GM12801 (cell line): ENCODE results near the gene NT5C1A.

Source experiments
- CTCF ChIP-seq: IDR thresholded peaks from one replicate; pipeline ENCODE4 v1.5.1; 2011; ENCODE audit warnings: control low read depth; ENCODE audit not compliant: insufficient read length; ENCODE audit errors: extremely low read depth

NT5C1A gene

DNA sequence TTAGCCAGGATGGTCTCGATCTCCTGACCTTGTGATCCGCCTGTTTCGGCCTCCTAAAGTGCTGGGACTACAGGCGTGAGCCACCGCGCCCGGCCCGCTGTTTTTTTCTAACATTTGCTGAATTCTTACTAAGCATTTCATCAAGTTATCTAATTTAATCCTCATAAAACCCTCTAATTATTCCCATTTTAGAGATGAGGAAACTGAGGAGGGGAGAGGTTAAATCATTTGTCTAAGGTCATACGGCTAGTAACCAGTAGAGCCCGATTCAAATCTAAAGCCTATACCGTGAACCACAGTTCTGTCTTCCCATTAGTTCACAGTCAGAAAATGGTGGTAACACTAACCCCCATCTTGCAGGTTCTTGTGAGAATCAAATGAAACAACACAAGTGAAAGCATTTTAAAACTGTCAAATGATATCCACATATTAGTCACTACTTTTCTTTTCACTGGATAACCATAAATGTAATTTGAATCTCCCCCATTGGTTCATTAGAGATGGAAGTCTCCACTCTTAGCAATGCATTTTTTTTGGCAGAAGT is 43.0 kb downstream of the NT5C1A start:
- no peak for TF ChIP-seq CTCF

DNA sequence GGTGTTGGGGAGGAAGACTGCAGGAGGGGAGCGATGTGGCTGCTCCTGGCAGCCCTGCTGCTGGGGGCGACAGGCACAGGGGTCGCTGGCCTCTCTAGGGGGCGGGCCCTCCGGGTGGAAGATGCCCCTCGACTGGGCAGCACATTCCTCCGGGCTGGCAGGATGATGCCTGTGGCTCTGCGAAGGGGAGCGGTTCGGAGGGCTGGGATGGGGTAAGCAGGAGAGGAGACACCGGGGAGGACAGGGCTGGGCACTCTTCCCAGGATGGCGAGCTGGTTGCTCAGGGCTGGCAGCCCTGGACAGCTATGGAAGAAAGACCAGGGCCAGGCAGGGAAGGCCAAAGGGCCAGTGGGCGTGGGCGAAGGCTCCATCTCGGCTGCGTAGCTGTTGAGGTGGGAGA is 45.3 kb downstream of the NT5C1A start:
- TF ChIP-seq CTCF, result no peak

DNA sequence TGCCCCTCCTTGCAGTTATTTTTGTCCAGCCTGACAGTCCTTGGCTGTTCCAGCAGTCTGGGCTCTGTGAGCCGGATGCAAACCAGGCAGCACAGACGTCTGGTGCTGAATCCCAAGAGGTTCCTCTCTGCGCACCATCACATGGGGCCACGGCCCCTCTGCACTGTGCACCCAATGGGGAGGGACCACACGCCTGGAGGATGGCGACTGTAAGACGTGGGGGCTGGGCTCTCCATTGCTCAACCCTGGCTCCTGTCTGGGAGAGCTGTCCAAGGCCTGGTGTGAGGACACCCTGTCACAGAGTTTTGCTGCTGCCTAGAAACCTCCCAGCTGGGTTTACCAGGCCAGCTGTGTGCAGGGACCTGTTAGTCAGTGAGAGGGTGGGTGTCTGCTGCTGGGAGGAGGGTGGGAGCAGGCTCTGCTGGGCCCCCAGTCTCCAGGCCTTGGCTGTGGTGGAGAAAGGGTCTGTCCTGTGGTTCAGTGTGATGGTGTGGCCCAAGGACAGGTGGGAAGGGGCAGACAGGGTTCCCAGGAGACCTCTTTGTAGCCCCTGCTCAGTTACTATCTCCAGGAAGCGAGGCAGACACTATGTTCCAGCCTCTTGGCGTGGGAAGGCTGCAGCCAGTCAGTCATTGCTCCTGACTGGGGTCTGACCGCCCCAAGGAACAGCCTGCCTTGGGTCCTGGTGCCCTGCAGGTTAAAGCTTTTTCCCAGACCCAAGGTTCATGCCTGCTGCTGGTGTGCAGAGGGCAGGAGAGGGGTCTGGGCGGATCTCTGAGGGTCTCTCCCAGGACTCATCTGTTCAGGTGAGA is 46.2 kb downstream of the NT5C1A start:
- no peak for TF ChIP-seq CTCF

- no peak for TF ChIP-seq CTCF
Measured at GRCh38 chr1:39625009-39625408, 46.9 kb downstream of the NT5C1A start.

DNA sequence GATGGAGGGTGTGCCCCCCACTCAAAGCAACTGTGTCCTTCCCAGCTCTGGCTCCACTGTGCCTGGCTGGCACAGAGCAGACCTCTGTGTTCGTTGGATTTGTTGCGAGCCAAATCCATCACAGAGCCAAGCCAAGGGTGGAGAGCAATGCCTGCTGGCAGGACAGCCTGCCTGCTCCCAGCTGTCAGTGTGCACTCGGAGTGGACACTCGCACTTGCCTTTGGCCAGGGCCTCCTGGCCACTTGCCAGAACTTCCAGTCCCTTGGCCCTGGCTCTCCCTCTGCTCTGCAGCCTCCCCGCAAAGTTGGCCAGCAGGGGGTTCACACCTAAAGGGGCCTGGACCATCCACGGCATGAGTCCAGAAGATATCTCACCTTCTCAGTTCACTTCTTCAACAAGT is 48.9 kb downstream of the NT5C1A start:
- no peak for TF ChIP-seq CTCF

DNA sequence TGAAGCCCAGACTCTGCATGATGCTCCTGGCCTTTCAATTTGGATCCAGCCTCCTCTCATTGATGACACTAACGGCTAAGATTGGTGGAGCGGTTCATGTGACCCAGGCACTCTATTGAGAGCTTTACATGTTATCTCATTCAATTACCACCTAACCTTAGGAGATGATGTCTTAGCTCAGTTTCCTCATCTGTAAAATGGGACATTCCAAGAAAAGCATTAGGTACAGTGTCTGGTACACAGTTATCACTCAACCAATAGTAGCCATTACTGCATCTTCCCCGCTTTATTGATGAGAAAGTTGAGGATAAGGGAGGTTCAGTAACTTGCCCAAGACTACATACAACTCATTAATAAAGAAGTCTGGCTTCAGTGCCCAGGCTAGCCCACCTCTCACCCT is 49.5 kb downstream of the NT5C1A start:
- TF ChIP-seq CTCF, result no peak

GRCh38 chr1:39620659-39621165 is 51.2 kb downstream of the NT5C1A start:
- TF ChIP-seq CTCF, result no peak
